ENCODE measurements around the gene GAL. TPM values are rescaled to one million over a fixed set of nuclear protein-coding genes. Genes with fewer than 3 reads are reported as not detected.
"Not testable (repeated sequence)": the region's sequence is repeated elsewhere in the genome, so short reads cannot be mapped to it uniquely, and the experiment has no call there.

The GAL gene, protein sequence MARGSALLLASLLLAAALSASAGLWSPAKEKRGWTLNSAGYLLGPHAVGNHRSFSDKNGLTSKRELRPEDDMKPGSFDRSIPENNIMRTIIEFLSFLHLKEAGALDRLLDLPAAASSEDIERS
- 65.2 and 67.5 TPM in 2 replicates for total RNA-seq (2021)
- long read RNA-seq, transcript GAL-201 (6 exons, 818 nt) = major isoform, 6 of 8 reads
- long read RNA-seq, partial matches to known transcripts = 1 of 8 reads
- long read RNA-seq, other reads (novel, unspliced or antisense) = 1 of 8 reads

- H4K20me1 ChIP-seq (ENCODE audit: control insufficient read depth, insufficient read depth, insufficient read length) = no peaks in the 10 kb centered on the region
- H3K9me3 ChIP-seq (ENCODE audit: control insufficient read depth, low read depth, low read length) = no peaks in the 10 kb centered on the region
- no peak within 1 kb of the TSS for H3K27ac ChIP-seq (ENCODE audit: insufficient read length, low read depth, low read length)
- H2BK5ac ChIP-seq (ENCODE audit: insufficient read length, low read length) = no peak within 1 kb of the TSS
- H3K79me2 ChIP-seq (ENCODE audit: insufficient read depth, low read length) = no peaks in the 10 kb centered on the region
- Mint-ChIP-seq H3K27ac (no peak within 1 kb of the TSS), H3K36me3 (ENCODE audit: insufficient read depth in 1 of 3, low read depth in 3 of 3) (peaks cover 0 to 39% (median 27%) of the 10 kb centered on the region in 3 experiments), H3K27me3 (ENCODE audit: low read depth) (peaks cover 45% of the 10 kb centered on the region), H3K4me1 (peaks cover 14% of the 10 kb centered on the region in 2 experiments), H3K4me3 (peak within 1 kb of the TSS; percentile 68 to 77), H3K9me3 (no peaks in the 10 kb centered on the region)
- H2BK120ac ChIP-seq (ENCODE audit: low read depth, low read length, poor library complexity, severe bottlenecking) = no peak within 1 kb of the TSS
- no peaks in the 10 kb centered on the region for H3K79me1 ChIP-seq (ENCODE audit: insufficient read depth, low read depth, low read length, poor library complexity, severe bottlenecking)
- WGBS (ENCODE audit: extremely low coverage, insufficient read length, low lambda C conversion rate) = no CpG with 5 or more reads among the region's 113 CpGs
- no peak within 1 kb of the TSS for H3K4ac ChIP-seq (ENCODE audit: low read depth, low read length)
- H2BK20ac ChIP-seq (ENCODE audit: low read depth, low read length, poor library complexity, severe bottlenecking) = no peak within 1 kb of the TSS
- no peak within 1 kb of the TSS for H2BK15ac ChIP-seq (ENCODE audit: low read depth, low read length)
- no peak within 1 kb of the TSS for H4K91ac ChIP-seq (ENCODE audit: insufficient read length, low read depth, low read length)
- H3T11ph ChIP-seq (ENCODE audit: low read length) = no peak within 1 kb of the TSS
- peaks cover 6% of the 10 kb centered on the region for H3K23me2 ChIP-seq (ENCODE audit: insufficient read length, low read depth, low read length, poor library complexity, severe bottlenecking)
- H2BK12ac ChIP-seq (ENCODE audit: insufficient read length, low read depth, low read length) = no peak within 1 kb of the TSS
- no peak within 1 kb of the TSS for H3K23ac ChIP-seq (ENCODE audit: insufficient read length, low read depth, low read length)
- H3K56ac ChIP-seq (ENCODE audit: insufficient read length, low read depth, low read length) = no peak within 1 kb of the TSS
- TF ChIP-seq CTCF (conservative IDR thresholded peaks at IDR 0.05) = no peak
- no peak within 1 kb of the TSS for H4K5ac ChIP-seq (ENCODE audit: insufficient read length, low read depth, low read length)
- no peaks in the 10 kb centered on the region; the same call in 1 of the 2 replicates for H3K4me1 ChIP-seq (ENCODE audit: insufficient read depth, low read length)
- H3K27me3 ChIP-seq (ENCODE audit: insufficient read depth, low read length) = peaks cover 18% of the 10 kb centered on the region; the same call in 1 of the 2 replicates
- peak within 1 kb of the TSS; percentile 65 for H3K4me2 ChIP-seq (ENCODE audit: insufficient read depth, insufficient read length, low read length)
- H2AK5ac ChIP-seq (ENCODE audit: insufficient read length, low read length) = no peak within 1 kb of the TSS
- no peak within 1 kb of the TSS for H2AFZ ChIP-seq (ENCODE audit: low read length)
- no peak within 1 kb of the TSS for H4K8ac ChIP-seq (replicated peaks; ENCODE audit: insufficient read length, low read depth, low read length)
- peak within 1 kb of the TSS; percentile 80 for H3K18ac ChIP-seq (ENCODE audit: insufficient read length, low read depth, low read length)
- no peak within 1 kb of the TSS for H3K9ac ChIP-seq (ENCODE audit: extremely low read depth, insufficient read length, low read length)
- peak; percentile 36 for DNase-seq
- H3K14ac ChIP-seq (ENCODE audit: insufficient read depth, low read length) = peak within 1 kb of the TSS; percentile 78
Measured at GRCh38 chr11:68684385-68685356, at the start of gene GAL. GAL (plus strand) TSS chr11:68684544; CDS start chr11:68684924, 380 bp downstream.

GRCh38 chr11:68634606-68635005, 49.7 kb upstream of the GAL start:
- H3K4me2 ChIP-seq (ENCODE audit: insufficient read depth, insufficient read length, low read length); H4K20me1 ChIP-seq (ENCODE audit: control insufficient read depth, insufficient read depth, insufficient read length); H3K4ac ChIP-seq (ENCODE audit: low read depth, low read length); H2BK120ac ChIP-seq (ENCODE audit: low read depth, low read length, poor library complexity, severe bottlenecking); H3K9me3 Mint-ChIP-seq; H2BK5ac ChIP-seq (ENCODE audit: insufficient read length, low read length); H3K14ac ChIP-seq (ENCODE audit: insufficient read depth, low read length); H2BK12ac ChIP-seq (ENCODE audit: insufficient read length, low read depth, low read length); H3K9me3 ChIP-seq (ENCODE audit: control insufficient read depth, low read depth, low read length); H3K18ac ChIP-seq (ENCODE audit: insufficient read length, low read depth, low read length); H2AFZ ChIP-seq (ENCODE audit: low read length); H3K27me3 Mint-ChIP-seq (ENCODE audit: low read depth); H3K4me3 Mint-ChIP-seq; H3K23me2 ChIP-seq (ENCODE audit: insufficient read length, low read depth, low read length, poor library complexity, severe bottlenecking); H3K36me3 Mint-ChIP-seq (ENCODE audit: insufficient read depth in 1 of 3, low read depth in 3 of 3); H3K27me3 ChIP-seq (ENCODE audit: insufficient read depth, low read length); H2AK5ac ChIP-seq (ENCODE audit: insufficient read length, low read length); H3T11ph ChIP-seq (ENCODE audit: low read length); H3K56ac ChIP-seq (ENCODE audit: insufficient read length, low read depth, low read length); H2BK20ac ChIP-seq (ENCODE audit: low read depth, low read length, poor library complexity, severe bottlenecking); H3K9ac ChIP-seq (ENCODE audit: extremely low read depth, insufficient read length, low read length); H4K91ac ChIP-seq (ENCODE audit: insufficient read length, low read depth, low read length); H3K27ac ChIP-seq (ENCODE audit: insufficient read length, low read depth, low read length); H3K4me1 ChIP-seq (ENCODE audit: insufficient read depth, low read length); H2BK15ac ChIP-seq (ENCODE audit: low read depth, low read length); H4K5ac ChIP-seq (ENCODE audit: insufficient read length, low read depth, low read length); H4K8ac ChIP-seq (replicated peaks; ENCODE audit: insufficient read length, low read depth, low read length); H3K23ac ChIP-seq (ENCODE audit: insufficient read length, low read depth, low read length); DNase-seq; H3K79me1 ChIP-seq (ENCODE audit: insufficient read depth, low read depth, low read length, poor library complexity, severe bottlenecking); H3K79me2 ChIP-seq (ENCODE audit: insufficient read depth, low read length): not testable (repeated sequence)
- WGBS (ENCODE audit: extremely low coverage, insufficient read length, low lambda C conversion rate) = no CpG with 5 or more reads among the region's 7 CpGs
- Mint-ChIP-seq H3K4me1 (peaks cover 30 to 36% of the 10 kb centered on the region in 2 experiments), H3K27ac (peak overlapping the region in 1 of 3 experiments; percentile 56; a peak in 1 of 7 replicates)
